Left ventricle myocardium inferior (tissue), 1 donor: ENCODE data around the gene STAT1. TPM values are rescaled to one million over a fixed set of nuclear protein-coding genes. Genes with fewer than 3 reads are reported as not detected.

Source experiments
- DNase-seq: peaks from one replicate; pipeline ENCODE4 v3.0.0-alpha.2; 2020
- H3K27ac ChIP-seq: fragments of 200-600 bp; replicated peaks from 2 replicates; pipeline ENCODE4 v1.8.0; 2021
- H3K27me3 ChIP-seq: fragments of 200-600 bp; 2 replicates; pipeline ENCODE4 v1.8.0; 2021; ENCODE audit warnings: low read depth
- H3K36me3 ChIP-seq: fragments of 200-600 bp; 2 replicates; pipeline ENCODE4 v1.8.0; 2021
- H3K4me1 ChIP-seq: fragments of 200-600 bp; 2 replicates; pipeline ENCODE4 v1.8.0; 2021
- H3K4me3 ChIP-seq: fragments of 200-600 bp; 2 replicates; pipeline ENCODE4 v1.8.0; 2021; ENCODE audit warnings: mild to moderate bottlenecking, moderate library complexity
- H3K9me3 ChIP-seq: fragments of 200-600 bp; replicated peaks from 2 replicates; pipeline ENCODE4 v1.8.0; 2021
- intact Hi-C: fragments of 100-400 bp; cut with micrococcal nuclease; formaldehyde crosslinking; loops from one replicate; pipeline ENCODE4 v1.11.0; 2022
- total RNA-seq: library from RNA; stranded (reverse); fragmentation: NEBNext Ultra II Directional; extraction: Animal tissue kit (Norgen Biotek cat#: 25700); gene quantifications from one replicate; pipeline ENCODE4 v1.2.1, GENCODE V29; 2021
- TF ChIP-seq, protein P1 (sequence below): fragments of 200-600 bp; IDR thresholded peaks from 2 replicates; pipeline ENCODE4 v1.8.0; 2021; ENCODE audit warnings: antibody characterized with exemption, mild to moderate bottlenecking, borderline replicate concordance
- donor health status: DM: no; HTN: yes; CAD: no; lungs with severe emphysema.

The STAT1 gene
- total RNA-seq, 1 donor from 2014 or later, result 42.2 TPM

DNA sequence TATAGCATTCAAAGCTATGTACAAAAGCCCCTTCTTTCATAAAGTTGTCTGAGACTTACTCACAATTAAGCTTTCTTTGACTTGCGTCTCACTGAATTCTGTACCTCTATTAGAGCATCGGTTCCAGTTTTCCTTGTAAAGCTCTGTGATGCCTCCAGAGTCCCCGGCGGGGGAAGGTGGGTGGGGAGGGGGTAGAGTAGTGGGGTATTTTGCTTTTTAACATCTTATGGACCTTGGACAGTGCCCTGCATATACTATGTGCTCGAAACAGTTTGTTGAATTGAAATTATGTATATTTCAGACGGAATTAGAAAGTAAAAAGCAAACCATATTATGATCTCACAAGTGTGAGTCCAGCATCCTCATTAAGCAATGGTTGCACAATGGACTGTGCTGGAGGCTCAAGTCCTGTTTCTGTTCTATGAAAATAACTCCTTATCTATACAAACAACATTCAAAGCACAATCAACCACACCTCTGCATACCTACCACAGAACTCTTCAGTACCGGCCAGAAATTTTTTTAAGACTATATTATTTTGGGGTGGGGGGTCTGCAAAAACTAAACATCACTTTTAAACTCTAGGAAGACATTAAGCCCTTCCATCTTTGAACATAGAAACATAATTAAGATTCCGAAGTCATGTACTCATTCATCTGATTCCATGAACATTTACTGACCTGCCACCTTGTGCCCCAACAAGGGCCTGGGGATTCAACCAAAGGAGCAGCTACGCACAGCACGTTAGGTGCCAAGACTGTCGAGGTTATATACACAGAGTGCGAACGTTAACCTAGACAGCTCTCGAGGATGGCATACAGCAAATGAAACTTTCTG lies 908 bp downstream of the STAT1 start:
- peak overlapping the region; percentile 94 for H3K27ac ChIP-seq
- peaks cover 50% of the 10 kb centered on the region for H3K4me1 ChIP-seq
- no peaks in the 10 kb centered on the region for H3K9me3 ChIP-seq
- H3K27me3 ChIP-seq, result no peaks in the 10 kb centered on the region
- peak overlapping the region; percentile 79 for H3K4me3 ChIP-seq
- peaks cover 23% of the 10 kb centered on the region for H3K36me3 ChIP-seq
- TF ChIP-seq, protein P1, sequence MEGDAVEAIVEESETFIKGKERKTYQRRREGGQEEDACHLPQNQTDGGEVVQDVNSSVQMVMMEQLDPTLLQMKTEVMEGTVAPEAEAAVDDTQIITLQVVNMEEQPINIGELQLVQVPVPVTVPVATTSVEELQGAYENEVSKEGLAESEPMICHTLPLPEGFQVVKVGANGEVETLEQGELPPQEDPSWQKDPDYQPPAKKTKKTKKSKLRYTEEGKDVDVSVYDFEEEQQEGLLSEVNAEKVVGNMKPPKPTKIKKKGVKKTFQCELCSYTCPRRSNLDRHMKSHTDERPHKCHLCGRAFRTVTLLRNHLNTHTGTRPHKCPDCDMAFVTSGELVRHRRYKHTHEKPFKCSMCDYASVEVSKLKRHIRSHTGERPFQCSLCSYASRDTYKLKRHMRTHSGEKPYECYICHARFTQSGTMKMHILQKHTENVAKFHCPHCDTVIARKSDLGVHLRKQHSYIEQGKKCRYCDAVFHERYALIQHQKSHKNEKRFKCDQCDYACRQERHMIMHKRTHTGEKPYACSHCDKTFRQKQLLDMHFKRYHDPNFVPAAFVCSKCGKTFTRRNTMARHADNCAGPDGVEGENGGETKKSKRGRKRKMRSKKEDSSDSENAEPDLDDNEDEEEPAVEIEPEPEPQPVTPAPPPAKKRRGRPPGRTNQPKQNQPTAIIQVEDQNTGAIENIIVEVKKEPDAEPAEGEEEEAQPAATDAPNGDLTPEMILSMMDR, result no peak
- intact Hi-C loops, result no loop called here
- DNase-seq, result no peak

DNA sequence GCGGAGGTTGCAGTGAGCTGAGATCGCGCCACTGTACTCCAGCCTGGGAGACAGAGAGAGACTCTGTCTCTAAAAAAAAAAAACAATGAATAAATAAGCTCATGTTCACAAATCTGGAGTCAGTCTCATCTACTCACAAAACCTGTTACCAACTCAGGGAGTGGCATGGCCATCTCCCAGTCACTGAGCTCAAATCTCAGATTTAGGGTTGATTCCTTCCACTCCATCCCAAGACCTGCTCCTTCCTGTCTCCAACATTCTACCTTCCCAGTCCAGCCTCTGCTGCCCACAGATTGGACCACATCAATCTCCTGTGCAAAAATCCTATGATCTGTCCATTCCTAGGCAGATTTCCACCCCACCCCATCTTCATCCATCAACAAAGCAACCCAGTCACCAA lies 1.6 kb downstream of the STAT1 start:
- intact Hi-C loops, result no loop called here
- Histone ChIP-seq H3K9me3 (no peaks in the 10 kb centered on the region), H3K4me3 (peak overlapping the region; percentile 79), H3K4me1 (peaks cover 50% of the 10 kb centered on the region), H3K27me3 (no peaks in the 10 kb centered on the region), H3K36me3 (peaks cover 30% of the 10 kb centered on the region), H3K27ac (no peak overlapping the region)
- TF ChIP-seq, protein P1, result no peak
- no peak for DNase-seq

DNA sequence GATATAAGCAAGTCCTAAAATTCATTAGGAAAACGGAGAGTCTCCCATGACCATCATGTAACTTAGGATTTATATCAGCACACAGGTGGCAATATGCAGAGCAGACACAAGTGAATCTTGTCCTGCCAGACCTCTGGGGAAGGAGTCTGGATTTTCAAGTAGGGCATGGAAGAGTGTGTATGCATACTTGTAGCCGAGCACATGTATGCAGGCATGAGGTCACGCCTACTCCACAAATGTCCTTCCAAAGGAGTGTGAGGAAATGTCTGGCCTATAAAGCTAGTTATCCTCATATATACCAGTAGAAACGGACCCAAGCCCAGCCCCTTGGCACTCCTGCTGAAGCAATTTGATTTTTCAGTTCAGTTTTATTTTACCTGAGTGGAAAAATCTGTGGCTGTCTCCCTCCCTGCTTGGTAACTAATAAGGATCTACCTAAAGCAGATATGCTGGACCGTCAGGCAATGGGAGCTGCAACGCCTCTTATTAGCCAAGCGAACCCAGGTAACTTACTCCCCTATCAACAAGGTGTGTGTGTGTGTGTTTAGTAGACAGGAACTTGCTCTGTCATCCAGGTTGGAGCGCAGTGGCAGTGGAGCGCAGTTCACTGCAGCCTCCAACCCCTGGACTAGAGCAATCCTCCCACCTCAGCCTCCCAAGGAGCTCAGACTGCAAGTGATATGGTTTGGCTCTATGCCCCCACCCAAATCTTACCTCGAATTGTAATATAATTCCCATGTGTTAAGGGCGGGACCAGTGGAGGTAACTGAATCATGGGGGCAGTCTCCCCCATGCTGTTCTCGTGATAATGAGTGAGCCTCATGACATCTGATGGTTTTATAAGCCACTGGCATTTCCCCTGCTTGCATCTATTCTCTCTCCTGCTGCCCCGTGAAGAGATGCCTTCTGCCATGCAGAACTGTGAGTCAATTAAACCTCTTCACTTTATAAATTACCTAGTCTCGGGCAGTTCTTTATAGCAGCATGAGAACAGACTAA lies 2.8 kb downstream of the STAT1 start:
- Histone ChIP-seq H3K36me3 (peaks cover 41% of the 10 kb centered on the region), H3K9me3 (no peaks in the 10 kb centered on the region), H3K27me3 (no peaks in the 10 kb centered on the region), H3K4me1 (peaks cover 50% of the 10 kb centered on the region), H3K4me3 (no peak overlapping the region), H3K27ac (no peak overlapping the region)
- TF ChIP-seq, protein P1, result no peak
- no peak for DNase-seq
- intact Hi-C loops, result no loop called here

DNA sequence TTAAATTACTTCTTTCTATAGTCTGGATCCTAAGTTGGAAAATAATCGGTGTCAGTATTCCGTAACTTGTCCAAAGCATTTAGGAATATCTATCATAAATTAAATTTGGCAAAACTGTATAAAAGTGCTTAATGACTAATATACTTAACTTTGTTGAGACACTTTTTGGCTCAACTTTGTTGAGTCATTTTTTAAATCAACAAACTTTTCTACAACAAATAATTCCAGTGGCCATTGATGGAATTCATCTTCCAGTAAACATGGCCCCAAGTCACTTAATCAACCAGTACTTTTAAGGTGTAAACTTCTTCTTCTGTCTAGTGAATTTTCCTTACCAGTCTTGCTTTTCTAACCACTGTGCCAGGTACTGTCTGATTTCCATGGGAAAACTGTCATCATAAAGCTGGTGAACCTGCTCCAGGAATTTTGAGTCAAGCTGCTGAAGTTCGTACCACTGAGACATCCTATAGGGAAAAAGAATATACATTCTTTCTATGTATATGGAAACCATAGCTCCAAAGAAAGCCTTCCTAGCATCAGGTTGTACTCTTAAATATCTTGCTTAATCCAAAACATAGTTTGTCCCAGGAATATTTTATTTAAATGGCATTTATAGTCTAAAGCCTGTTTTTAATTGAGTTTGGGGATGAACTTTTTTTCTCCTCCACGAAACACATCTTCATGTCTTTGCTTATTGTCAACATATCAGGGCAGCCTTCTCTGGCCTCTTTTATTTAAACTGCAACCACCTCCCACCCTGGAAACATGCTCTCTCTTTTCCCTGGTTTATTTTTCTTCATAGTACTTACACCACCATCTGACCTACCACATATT lies 4.2 kb downstream of the STAT1 start:
- H3K27me3 ChIP-seq, result no peaks in the 10 kb centered on the region
- no peaks in the 10 kb centered on the region for H3K9me3 ChIP-seq
- H3K4me3 ChIP-seq, result no peak overlapping the region
- no peak for DNase-seq
- TF ChIP-seq, protein P1, result no peak
- no peak overlapping the region for H3K27ac ChIP-seq
- H3K36me3 ChIP-seq, result peaks cover 56% of the 10 kb centered on the region
- intact Hi-C loops, result no loop called here
- peaks cover 47% of the 10 kb centered on the region for H3K4me1 ChIP-seq

DNA sequence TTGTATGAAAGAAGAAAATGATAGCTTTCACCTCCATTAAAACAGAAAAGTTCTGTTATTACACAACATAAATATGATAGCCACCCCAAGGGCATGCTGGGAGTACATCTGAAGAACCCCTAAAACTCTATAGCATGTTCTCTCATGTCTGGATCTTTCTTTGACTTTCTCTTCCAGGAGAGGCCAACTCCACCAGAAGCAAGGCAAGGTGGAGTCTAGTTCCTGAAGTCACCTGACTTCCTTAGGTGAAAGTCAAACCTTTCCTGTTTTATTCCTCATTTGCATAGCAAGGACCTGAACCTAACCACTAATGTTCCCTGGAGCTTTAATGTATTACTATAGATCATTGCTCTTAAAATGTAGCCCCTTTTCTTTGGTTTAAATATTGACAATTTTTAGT lies 5.7 kb downstream of the STAT1 start:
- intact Hi-C loops, result no loop called here
- peaks cover 70% of the 10 kb centered on the region for H3K36me3 ChIP-seq
- no peaks in the 10 kb centered on the region for H3K9me3 ChIP-seq
- no peak overlapping the region for H3K27ac ChIP-seq
- DNase-seq, result no peak
- TF ChIP-seq, protein P1, result no peak
- H3K4me3 ChIP-seq, result no peak overlapping the region
- no peaks in the 10 kb centered on the region for H3K27me3 ChIP-seq
- peaks cover 34% of the 10 kb centered on the region for H3K4me1 ChIP-seq
